GM12878 (cell line): ENCODE results near the gene HINFP. TPM values are rescaled to one million over a fixed set of nuclear protein-coding genes. Genes with fewer than 3 reads are reported as not detected.

Source experiments
- BHLHE40 ChIP-seq, 2 experiments: fragments of 450-650 bp in 1 of 2; IDR thresholded peaks; 2 replicates each; pipeline ENCODE4 v1.6.1; 2011 to 2017; ENCODE audit warnings: low read depth in 2 of 2, borderline replicate concordance in 1 of 2, improper control_type of control experiment in 1 of 2, low read length in 1 of 2, mild to moderate bottlenecking in 1 of 2
- CREB1 ChIP-seq: IDR thresholded peaks from 2 replicates; pipeline ENCODE4 v1.6.1; 2012; ENCODE audit warnings: low read depth, mild to moderate bottlenecking, inconsistent platforms
- E4F1 ChIP-seq: fragments of 450-650 bp; IDR thresholded peaks from 2 replicates; pipeline ENCODE4 v1.6.1; 2018; ENCODE audit warnings: borderline replicate concordance, mild to moderate bottlenecking; ENCODE audit not compliant: partially characterized antibody
- FOS ChIP-seq: IDR thresholded peaks from 3 replicates; pipeline ENCODE4 v1.6.1; 2011; ENCODE audit warnings: borderline replicate concordance; ENCODE audit not compliant: insufficient read length; ENCODE audit errors: extremely low read depth
- HCFC1 ChIP-seq: fragments of 150-350 bp; IDR thresholded peaks from 2 replicates; pipeline ENCODE4 v1.6.1; 2014; ENCODE audit warnings: low read length
- JUNB ChIP-seq: IDR thresholded peaks from 2 replicates; pipeline ENCODE4 v1.6.1; 2016; ENCODE audit warnings: antibody characterized with exemption, mild to moderate bottlenecking
- NBN ChIP-seq: fragments of 450-650 bp; IDR thresholded peaks from 2 replicates; pipeline ENCODE4 v1.6.1; 2016
- NFIC ChIP-seq: IDR thresholded peaks from 2 replicates; pipeline ENCODE4 v1.6.1; 2012; ENCODE audit warnings: low read depth, mild to moderate bottlenecking, inconsistent platforms, low read length, moderate library complexity
- NFYB ChIP-seq: IDR thresholded peaks from 2 replicates; pipeline ENCODE4 v1.6.1; 2011; ENCODE audit warnings: low read depth, mild to moderate bottlenecking, low read length, improper control_type of control experiment, moderate library complexity; ENCODE audit not compliant: insufficient read depth
- NKRF ChIP-seq: fragments of 450-650 bp; conservative IDR thresholded peaks from 2 replicates; pipeline ENCODE4 v1.6.1; 2017; ENCODE audit warnings: mild to moderate bottlenecking, moderate library complexity
- NR2C1 ChIP-seq: fragments of 450-650 bp; IDR thresholded peaks from 2 replicates; pipeline ENCODE4 v1.6.1; 2017; ENCODE audit warnings: antibody characterized with exemption, mild to moderate bottlenecking, moderate library complexity
- POLR2A ChIP-seq: IDR thresholded peaks from 2 replicates; pipeline ENCODE4 v1.6.1; 2011; ENCODE audit warnings: low read depth, mild to moderate bottlenecking, low read length
- RUNX3 ChIP-seq: IDR thresholded peaks from 2 replicates; pipeline ENCODE4 v1.6.1; 2012; ENCODE audit warnings: low read length, inconsistent platforms
- SREBF1 ChIP-seq: IDR thresholded peaks from 2 replicates; pipeline ENCODE4 v1.6.1; 2012; ENCODE audit warnings: mild to moderate bottlenecking, low read length
- SRF ChIP-seq, 2 experiments: IDR thresholded peaks; 2 replicates each; pipeline ENCODE4 v1.6.1; 2011; ENCODE audit warnings: low read depth in 2 of 2, low read length in 2 of 2, mild to moderate bottlenecking in 1 of 2, moderate library complexity in 1 of 2
- WRNIP1 ChIP-seq: IDR thresholded peaks from 2 replicates; pipeline ENCODE4 v1.6.1; 2011; ENCODE audit warnings: low read depth, low read length, improper control_type of control experiment, borderline replicate concordance
- ZNF207 ChIP-seq: fragments of 450-650 bp; IDR thresholded peaks from 2 replicates; pipeline ENCODE4 v1.6.1; 2014; ENCODE audit warnings: antibody characterized with exemption, mild to moderate bottlenecking, borderline replicate concordance
- ZZZ3 ChIP-seq: IDR thresholded peaks from 2 replicates; pipeline ENCODE4 v1.6.1; 2011; ENCODE audit warnings: low read depth; ENCODE audit not compliant: control insufficient read depth, insufficient read length
- polyA plus RNA-seq, 11 experiments: library from polyadenylated mRNA; depleted of rRNA in 4 of 11; unstranded in 6 of 11; stranded (reverse) in 5 of 11; fragments of >200 nt; fragmentation: Nextera tagmentation in 4 of 11; fragmentation: Illumina TruSeq in 1 of 11; extraction: Ambion mirVana in 4 of 11; extraction: Trizol in 1 of 11; gene quantifications; 1 replicate in 1 of 11; 2 replicates in 10 of 11; pipeline versions ENCODE4 v1.2.1 to v1.2.3, GENCODE V29; 2011 to 2016; ENCODE audit warnings: inconsistent platforms in 2 of 11, missing spikeins in 2 of 11, low read depth in 1 of 11
- total RNA-seq, 4 experiments: library from RNA; depleted of rRNA in 3 of 4; stranded (reverse); fragments of >200 nt in 3 of 4; fragmentation: Illumina TruSeq in 1 of 4; extraction: Trizol in 1 of 4; gene quantifications; 2 replicates each; pipeline versions ENCODE4 v1.2.1 to v1.2.3, GENCODE V29; 2013 to 2021
- TF ChIP-seq, protein P1 (sequence below): fragments of 450-650 bp; IDR thresholded peaks from 2 replicates; pipeline ENCODE4 v1.6.1; 2017; ENCODE audit warnings: mild to moderate bottlenecking, moderate library complexity
- TF ChIP-seq, protein P2 (sequence below): fragments of 450-650 bp; IDR thresholded peaks from 2 replicates; pipeline ENCODE4 v1.6.1; 2017; ENCODE audit warnings: mild to moderate bottlenecking, low read depth, inconsistent platforms; ENCODE audit not compliant: poor library complexity, severe bottlenecking

HINFP gene
- total and polyA plus RNA-seq, 10 of the 15 experiments (the other 5 are each of a cell fraction or from before 2014, with no cell fraction given) = 13.1 to 26.3 (median 18.6) TPM

DNA sequence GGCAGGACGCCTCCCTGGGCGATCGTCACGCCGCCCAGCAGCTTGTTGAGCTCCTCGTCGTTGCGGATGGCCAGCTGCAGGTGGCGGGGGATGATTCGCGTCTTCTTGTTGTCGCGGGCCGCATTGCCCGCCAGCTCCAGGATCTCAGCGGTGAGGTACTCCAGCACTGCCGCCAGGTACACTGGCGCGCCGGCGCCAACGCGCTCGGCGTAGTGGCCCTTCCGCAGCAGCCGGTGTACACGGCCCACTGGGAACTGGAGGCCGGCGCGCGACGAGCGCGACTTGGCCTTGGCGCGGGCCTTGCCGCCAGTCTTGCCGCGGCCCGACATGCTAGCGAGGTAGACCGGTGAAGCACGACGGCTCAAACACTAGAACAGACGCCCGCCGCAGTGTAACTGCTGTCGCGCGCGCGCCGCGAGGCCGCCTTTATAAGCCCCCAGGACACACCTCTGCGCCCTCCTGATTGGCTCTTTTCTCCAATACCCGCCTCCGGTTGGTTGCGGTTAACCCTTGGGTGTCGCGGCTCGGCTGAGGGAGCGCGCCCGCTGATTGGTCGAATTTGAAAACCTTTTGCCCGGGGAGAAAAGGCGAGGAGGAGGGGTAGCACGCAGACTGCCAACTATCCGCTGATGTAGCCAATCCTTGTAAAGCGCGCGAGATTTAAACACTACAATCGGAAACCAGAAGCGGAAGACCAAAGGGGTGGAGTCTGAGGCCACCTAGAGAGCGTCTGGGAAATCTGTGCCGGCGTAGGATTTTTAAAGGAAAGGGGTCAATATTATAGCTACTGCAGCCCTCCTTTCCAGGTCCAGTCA, 26.1 kb upstream of the HINFP start (continued):
- TF ChIP-seq, protein P1, sequence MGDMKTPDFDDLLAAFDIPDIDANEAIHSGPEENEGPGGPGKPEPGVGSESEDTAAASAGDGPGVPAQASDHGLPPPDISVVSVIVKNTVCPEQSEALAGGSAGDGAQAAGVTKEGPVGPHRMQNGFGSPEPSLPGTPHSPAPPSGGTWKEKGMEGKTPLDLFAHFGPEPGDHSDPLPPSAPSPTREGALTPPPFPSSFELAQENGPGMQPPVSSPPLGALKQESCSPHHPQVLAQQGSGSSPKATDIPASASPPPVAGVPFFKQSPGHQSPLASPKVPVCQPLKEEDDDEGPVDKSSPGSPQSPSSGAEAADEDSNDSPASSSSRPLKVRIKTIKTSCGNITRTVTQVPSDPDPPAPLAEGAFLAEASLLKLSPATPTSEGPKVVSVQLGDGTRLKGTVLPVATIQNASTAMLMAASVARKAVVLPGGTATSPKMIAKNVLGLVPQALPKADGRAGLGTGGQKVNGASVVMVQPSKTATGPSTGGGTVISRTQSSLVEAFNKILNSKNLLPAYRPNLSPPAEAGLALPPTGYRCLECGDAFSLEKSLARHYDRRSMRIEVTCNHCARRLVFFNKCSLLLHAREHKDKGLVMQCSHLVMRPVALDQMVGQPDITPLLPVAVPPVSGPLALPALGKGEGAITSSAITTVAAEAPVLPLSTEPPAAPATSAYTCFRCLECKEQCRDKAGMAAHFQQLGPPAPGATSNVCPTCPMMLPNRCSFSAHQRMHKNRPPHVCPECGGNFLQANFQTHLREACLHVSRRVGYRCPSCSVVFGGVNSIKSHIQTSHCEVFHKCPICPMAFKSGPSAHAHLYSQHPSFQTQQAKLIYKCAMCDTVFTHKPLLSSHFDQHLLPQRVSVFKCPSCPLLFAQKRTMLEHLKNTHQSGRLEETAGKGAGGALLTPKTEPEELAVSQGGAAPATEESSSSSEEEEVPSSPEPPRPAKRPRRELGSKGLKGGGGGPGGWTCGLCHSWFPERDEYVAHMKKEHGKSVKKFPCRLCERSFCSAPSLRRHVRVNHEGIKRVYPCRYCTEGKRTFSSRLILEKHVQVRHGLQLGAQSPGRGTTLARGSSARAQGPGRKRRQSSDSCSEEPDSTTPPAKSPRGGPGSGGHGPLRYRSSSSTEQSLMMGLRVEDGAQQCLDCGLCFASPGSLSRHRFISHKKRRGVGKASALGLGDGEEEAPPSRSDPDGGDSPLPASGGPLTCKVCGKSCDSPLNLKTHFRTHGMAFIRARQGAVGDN = peak; percentile 87
- TF ChIP-seq FOS (peak; percentile 52), HCFC1 (peak; percentile 17; the same call in 1 of the 2 replicates), E4F1 (peak; percentile 68), NFYB (peak; percentile 100), BHLHE40 (IDR thresholded peaks at IDR 0.05; ENCODE audit: borderline replicate concordance in 1 of 2, low read depth in 2 of 2, low read length in 1 of 2) (peak; percentile 10 to 54; a peak in 2 of 4 replicates), NFIC (no peak), SREBF1 (no peak), POLR2A (peak; percentile 100), JUNB (no peak), ZNF207 (peak; percentile 87), NR2C1 (no peak), ZZZ3 (no peak), RUNX3 (peak; percentile 91), CREB1 (peak; percentile 87), WRNIP1 (no peak), NKRF (peak; percentile 94), NBN (0 out of 2 replicates have a peak, but pooled peaks have one; percentile 63), SRF (IDR thresholded peaks at IDR 0.05; ENCODE audit: low read depth in 2 of 2, low read length in 2 of 2) (no peak)
- TF ChIP-seq, protein P2, sequence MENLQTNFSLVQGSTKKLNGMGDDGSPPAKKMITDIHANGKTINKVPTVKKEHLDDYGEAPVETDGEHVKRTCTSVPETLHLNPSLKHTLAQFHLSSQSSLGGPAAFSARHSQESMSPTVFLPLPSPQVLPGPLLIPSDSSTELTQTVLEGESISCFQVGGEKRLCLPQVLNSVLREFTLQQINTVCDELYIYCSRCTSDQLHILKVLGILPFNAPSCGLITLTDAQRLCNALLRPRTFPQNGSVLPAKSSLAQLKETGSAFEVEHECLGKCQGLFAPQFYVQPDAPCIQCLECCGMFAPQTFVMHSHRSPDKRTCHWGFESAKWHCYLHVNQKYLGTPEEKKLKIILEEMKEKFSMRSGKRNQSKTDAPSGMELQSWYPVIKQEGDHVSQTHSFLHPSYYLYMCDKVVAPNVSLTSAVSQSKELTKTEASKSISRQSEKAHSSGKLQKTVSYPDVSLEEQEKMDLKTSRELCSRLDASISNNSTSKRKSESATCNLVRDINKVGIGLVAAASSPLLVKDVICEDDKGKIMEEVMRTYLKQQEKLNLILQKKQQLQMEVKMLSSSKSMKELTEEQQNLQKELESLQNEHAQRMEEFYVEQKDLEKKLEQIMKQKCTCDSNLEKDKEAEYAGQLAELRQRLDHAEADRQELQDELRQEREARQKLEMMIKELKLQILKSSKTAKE = peak; percentile 71
